K562 (cell line): ENCODE measurements around the gene CALY. TPM values are rescaled to one million over a fixed set of nuclear protein-coding genes. Genes with fewer than 3 reads are reported as not detected.

Experiments used
- CBX3 ChIP-seq, 2 experiments: IDR thresholded peaks; 1 replicate in 1 of 2; 2 replicates in 1 of 2; pipeline ENCODE4 v1.6.1; 2012; ENCODE audit warnings: inconsistent platforms in 2 of 2, low read length in 2 of 2, borderline replicate concordance in 1 of 2, control low read depth in 1 of 2
- CHD2 ChIP-seq: IDR thresholded peaks from 2 replicates; pipeline ENCODE4 v1.6.1; 2011; ENCODE audit warnings: low read depth, low read length
- DPF2 ChIP-seq: fragments of 450-650 bp; IDR thresholded peaks from 2 replicates; pipeline ENCODE4 v1.6.1; 2016
- EP300 ChIP-seq: IDR thresholded peaks from 2 replicates; pipeline ENCODE4 v1.6.1; 2012; ENCODE audit warnings: low read length, improper control_type of control experiment
- GATA2 ChIP-seq: sonication (generic); formaldehyde crosslinking; IDR thresholded peaks from 2 replicates; pipeline ENCODE4 v1.4.0; 2020; ENCODE audit warnings: mild to moderate bottlenecking, missing genetic modification reagents
- HDAC3 ChIP-seq: fragments of 450-650 bp; IDR thresholded peaks from 2 replicates; pipeline ENCODE4 v1.6.1; 2018; ENCODE audit warnings: borderline replicate concordance, mild to moderate bottlenecking, moderate library complexity; ENCODE audit not compliant: partially characterized antibody
- KLF10 ChIP-seq: fragments of 250-450 bp; sonication (Bioruptor Pico); IDR thresholded peaks from 2 replicates; pipeline ENCODE4 v1.6.1; 2021; ENCODE audit warnings: matching md5 sums
- MYNN ChIP-seq, 2 experiments: sonication (generic); formaldehyde crosslinking in 1 of 2; IDR thresholded peaks; 2 replicates each; pipeline versions ENCODE4 v1.5.0 to v1.6.1; 2016 to 2020; ENCODE audit warnings: antibody characterized with exemption in 1 of 2, missing genetic modification reagents in 1 of 2
- RBBP5 ChIP-seq: fragments of 200-600 bp; sonication (generic); IDR thresholded peaks from 2 replicates; pipeline ENCODE4 v1.6.1; 2012; ENCODE audit warnings: borderline replicate concordance, mild to moderate bottlenecking, low read length, control low read depth, inconsistent platforms; ENCODE audit not compliant: insufficient read depth, poor library complexity, severe bottlenecking
- SMAD4 ChIP-seq: fragments of 250-450 bp; sonication (Bioruptor Pico); conservative IDR thresholded peaks from 2 replicates; pipeline ENCODE4 v1.8.0; 2021; ENCODE audit warnings: inconsistent platforms, mild to moderate bottlenecking, moderate library complexity
- SOX6 ChIP-seq: fragments of 450-650 bp; IDR thresholded peaks from 2 replicates; pipeline ENCODE4 v1.6.1; 2014; ENCODE audit warnings: mild to moderate bottlenecking
- ZBTB17 ChIP-seq: fragments of 450-650 bp; formaldehyde crosslinking; IDR thresholded peaks from 2 replicates; pipeline ENCODE4 v1.4.0; 2020; ENCODE audit warnings: mild to moderate bottlenecking
- ZBTB2 ChIP-seq: fragments of 450-650 bp; IDR thresholded peaks from 2 replicates; pipeline ENCODE4 v1.6.1; 2016; ENCODE audit warnings: antibody characterized with exemption
- ZFP30 ChIP-seq: fragments of 250-450 bp; sonication (Bioruptor Pico); IDR thresholded peaks from 2 replicates; pipeline ENCODE4 v1.8.0; 2022; ENCODE audit warnings: moderate library complexity, mild to moderate bottlenecking, inconsistent platforms, borderline replicate concordance
- ZNF668 ChIP-seq: fragments of 250-450 bp; sonication (Bioruptor Pico); IDR thresholded peaks from 2 replicates; pipeline ENCODE4 v1.8.0; 2022; ENCODE audit warnings: mild to moderate bottlenecking, inconsistent platforms
- polyA plus RNA-seq, 8 experiments: library from polyadenylated mRNA; depleted of rRNA in 4 of 8; stranded (reverse) in 5 of 8; unstranded in 3 of 8; fragments of >200 nt; fragmentation: Nextera tagmentation in 2 of 8; fragmentation: Illumina TruSeq in 1 of 8; extraction: Ambion mirVana in 2 of 8; extraction: Trizol in 1 of 8; gene quantifications; 2 replicates each; pipeline versions ENCODE4 v1.2.1 to v1.2.3, GENCODE V29; 2011 to 2014; ENCODE audit warnings: inconsistent platforms in 1 of 8, missing spikeins in 1 of 8
- total RNA-seq, 7 experiments: library from RNA; depleted of rRNA in 6 of 7; stranded (reverse); fragments of >200 nt in 6 of 7; fragmentation: Illumina TruSeq in 2 of 7; extraction: Trizol in 2 of 7; gene quantifications; 2 replicates each; pipeline versions ENCODE4 v1.2.1 to v1.2.3, GENCODE V29; 2011 to 2021; ENCODE audit warnings: low replicate concordance in 1 of 7
- TF ChIP-seq, protein P1 (sequence below): fragments of 200-800 bp; sonication (Bioruptor generic); IDR thresholded peaks from 2 replicates; pipeline ENCODE4 v1.6.1; 2017; ENCODE audit warnings: missing genetic modification characterization, missing compliant biosample characterization
- TF ChIP-seq, protein P2 (sequence below): fragments of 250-450 bp; sonication (Bioruptor Pico); IDR thresholded peaks from 2 replicates; pipeline ENCODE4 v1.4.0; 2020
- TF ChIP-seq, protein P3 (sequence below): conservative IDR thresholded peaks from 2 replicates; pipeline ENCODE4 v1.6.1; 2011; ENCODE audit warnings: low read depth, mild to moderate bottlenecking, low read length; ENCODE audit not compliant: control insufficient read depth
- TF ChIP-seq, protein P4 (sequence below): sonication (generic); formaldehyde crosslinking; IDR thresholded peaks from 2 replicates; pipeline ENCODE4 v1.8.0; 2023; ENCODE audit warnings: mild to moderate bottlenecking, missing genetic modification reagents

Gene CALY
- total and polyA plus RNA-seq, 9 of the 15 experiments (the other 6 are each of a cell fraction or from before 2014, with no cell fraction given): not detected

GRCh38 chr10:133278577-133279265, 58.0 kb downstream of the CALY start (continued):
- peak; percentile 47; the same call in 1 of the 2 replicates for TF ChIP-seq GATA2 (CRISPR knock-in tag)
- no peak for TF ChIP-seq ZFP30 (CRISPR knock-in tag)
- peak; percentile 67 for TF ChIP-seq DPF2
- TF ChIP-seq, protein P1, sequence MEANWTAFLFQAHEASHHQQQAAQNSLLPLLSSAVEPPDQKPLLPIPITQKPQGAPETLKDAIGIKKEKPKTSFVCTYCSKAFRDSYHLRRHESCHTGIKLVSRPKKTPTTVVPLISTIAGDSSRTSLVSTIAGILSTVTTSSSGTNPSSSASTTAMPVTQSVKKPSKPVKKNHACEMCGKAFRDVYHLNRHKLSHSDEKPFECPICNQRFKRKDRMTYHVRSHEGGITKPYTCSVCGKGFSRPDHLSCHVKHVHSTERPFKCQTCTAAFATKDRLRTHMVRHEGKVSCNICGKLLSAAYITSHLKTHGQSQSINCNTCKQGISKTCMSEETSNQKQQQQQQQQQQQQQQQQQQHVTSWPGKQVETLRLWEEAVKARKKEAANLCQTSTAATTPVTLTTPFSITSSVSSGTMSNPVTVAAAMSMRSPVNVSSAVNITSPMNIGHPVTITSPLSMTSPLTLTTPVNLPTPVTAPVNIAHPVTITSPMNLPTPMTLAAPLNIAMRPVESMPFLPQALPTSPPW (CRISPR knock-in tag): peak; percentile 82
- TF ChIP-seq, protein P2, sequence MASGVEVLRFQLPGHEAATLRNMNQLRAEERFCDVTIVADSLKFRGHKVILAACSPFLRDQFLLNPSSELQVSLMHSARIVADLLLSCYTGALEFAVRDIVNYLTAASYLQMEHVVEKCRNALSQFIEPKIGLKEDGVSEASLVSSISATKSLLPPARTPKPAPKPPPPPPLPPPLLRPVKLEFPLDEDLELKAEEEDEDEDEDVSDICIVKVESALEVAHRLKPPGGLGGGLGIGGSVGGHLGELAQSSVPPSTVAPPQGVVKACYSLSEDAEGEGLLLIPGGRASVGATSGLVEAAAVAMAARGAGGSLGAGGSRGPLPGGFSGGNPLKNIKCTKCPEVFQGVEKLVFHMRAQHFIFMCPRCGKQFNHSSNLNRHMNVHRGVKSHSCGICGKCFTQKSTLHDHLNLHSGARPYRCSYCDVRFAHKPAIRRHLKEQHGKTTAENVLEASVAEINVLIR (CRISPR knock-in tag): 0 out of 2 replicates have a peak, but pooled peaks have one; percentile 39
- TF ChIP-seq ZBTB2: 0 out of 2 replicates have a peak, but pooled peaks have one; percentile 29
- peak; percentile 53; the same call in 1 of the 2 replicates for TF ChIP-seq MYNN (IDR thresholded peaks at IDR 0.05)
- no peak for TF ChIP-seq MYNN (CRISPR knock-in tag; IDR thresholded peaks at IDR 0.05)
- peak; percentile 92 for TF ChIP-seq SMAD4
- peak in 1 of 2 experiments; percentile 38; a peak in 1 of 3 replicates for TF ChIP-seq CBX3 (IDR thresholded peaks at IDR 0.05; ENCODE audit: borderline replicate concordance in 1 of 2, low read length in 2 of 2)
- TF ChIP-seq, protein P3, sequence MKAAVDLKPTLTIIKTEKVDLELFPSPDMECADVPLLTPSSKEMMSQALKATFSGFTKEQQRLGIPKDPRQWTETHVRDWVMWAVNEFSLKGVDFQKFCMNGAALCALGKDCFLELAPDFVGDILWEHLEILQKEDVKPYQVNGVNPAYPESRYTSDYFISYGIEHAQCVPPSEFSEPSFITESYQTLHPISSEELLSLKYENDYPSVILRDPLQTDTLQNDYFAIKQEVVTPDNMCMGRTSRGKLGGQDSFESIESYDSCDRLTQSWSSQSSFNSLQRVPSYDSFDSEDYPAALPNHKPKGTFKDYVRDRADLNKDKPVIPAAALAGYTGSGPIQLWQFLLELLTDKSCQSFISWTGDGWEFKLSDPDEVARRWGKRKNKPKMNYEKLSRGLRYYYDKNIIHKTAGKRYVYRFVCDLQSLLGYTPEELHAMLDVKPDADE: 0 out of 2 replicates have a peak, but pooled peaks have one; percentile 42
- TF ChIP-seq ZBTB17 (CRISPR knock-in tag): peak; percentile 72; the same call in 1 of the 2 replicates
- TF ChIP-seq HDAC3: peak; percentile 35
- TF ChIP-seq ZNF668 (CRISPR knock-in tag): no peak
- peak; percentile 25; the same call in 1 of the 2 replicates for TF ChIP-seq SOX6
- peak; percentile 43 for TF ChIP-seq RBBP5
- peak; percentile 77 for TF ChIP-seq EP300
- TF ChIP-seq KLF10: no peak
- TF ChIP-seq, protein P4, sequence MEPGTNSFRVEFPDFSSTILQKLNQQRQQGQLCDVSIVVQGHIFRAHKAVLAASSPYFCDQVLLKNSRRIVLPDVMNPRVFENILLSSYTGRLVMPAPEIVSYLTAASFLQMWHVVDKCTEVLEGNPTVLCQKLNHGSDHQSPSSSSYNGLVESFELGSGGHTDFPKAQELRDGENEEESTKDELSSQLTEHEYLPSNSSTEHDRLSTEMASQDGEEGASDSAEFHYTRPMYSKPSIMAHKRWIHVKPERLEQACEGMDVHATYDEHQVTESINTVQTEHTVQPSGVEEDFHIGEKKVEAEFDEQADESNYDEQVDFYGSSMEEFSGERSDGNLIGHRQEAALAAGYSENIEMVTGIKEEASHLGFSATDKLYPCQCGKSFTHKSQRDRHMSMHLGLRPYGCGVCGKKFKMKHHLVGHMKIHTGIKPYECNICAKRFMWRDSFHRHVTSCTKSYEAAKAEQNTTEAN (CRISPR knock-in tag): no peak
- TF ChIP-seq CHD2: no peak
